ENCODE measurements around the gene TOR4A. TPM values are rescaled to one million over a fixed set of nuclear protein-coding genes. Genes with fewer than 3 reads are reported as not detected.

The TOR4A gene
- total and polyA plus RNA-seq, 10 of the 15 experiments (the other 5 are each of a cell fraction or from before 2014, with no cell fraction given) = 2.0 to 19.9 (median 3.7) TPM

GRCh38 chr9:137265496-137266161, 11.9 kb upstream of the TOR4A start:
- TF ChIP-seq POLR2A (IDR thresholded peaks at IDR 0.05; ENCODE audit: low read depth, low read length) (peak; percentile 44; the same call in 1 of the 2 replicates), SMC3 (IDR thresholded peaks at IDR 0.05; ENCODE audit: borderline replicate concordance, low read length) (no peak), SMAD5 (IDR thresholded peaks at IDR 0.05; ENCODE audit: low read depth) (no peak)
- in situ Hi-C loops (cut with MboI) = no loop called here
- Histone ChIP-seq H2AFZ (ENCODE audit: control insufficient read depth, low read depth, low read length) (no peak overlapping the region), H3K9ac (ENCODE audit: control insufficient read depth, insufficient read depth, low read length) (no peak overlapping the region), H3K27me3 (replicated peaks in 1 of 2; ENCODE audit: control insufficient read depth in 2 of 2, insufficient read depth in 2 of 2, low read length in 1 of 2) (no peaks in the 10 kb centered on the region), H3K27ac (ENCODE audit: control insufficient read depth, insufficient read depth) (no peak overlapping the region), H3K4me1 (ENCODE audit: control insufficient read depth, insufficient read depth, low read length) (peaks cover 17% of the 10 kb centered on the region), H3K4me3 (no peak overlapping the region), H4K20me1 (ENCODE audit: control insufficient read depth, insufficient read depth) (no peaks in the 10 kb centered on the region), H3K4me2 (ENCODE audit: control insufficient read depth, insufficient read depth) (no peak overlapping the region), H3K79me2 (ENCODE audit: control insufficient read depth, insufficient read depth, low read length) (0 out of 2 replicates have a peak, but pooled peaks cover 2% of the 10 kb centered on the region), H3K9me3 (replicated peaks; ENCODE audit: control insufficient read depth, insufficient read depth, low read length) (no peaks in the 10 kb centered on the region), H3K36me3 (ENCODE audit: control insufficient read depth in 2 of 2, insufficient read depth in 2 of 2, low read length in 1 of 2) (peaks cover 3 to 14% of the 10 kb centered on the region in 2 experiments; a peak in 3 of 4 replicates)
- CTCF ChIA-PET = interaction anchor here (0.7 to 1.8 kb wide), 2 partner anchors 9 to 25 kb away, joined by 4 to 5 read pairs; no protein-coding TSS in a partner anchor
- no peak for ATAC-seq
- RAD21 ChIA-PET (ENCODE audit: unreplicated experiment) = no interaction called here
- POLR2A ChIA-PET = no interaction called here
- SMC1A ChIA-PET (ENCODE audit: uncharacterized antibody, unreplicated experiment) = no interaction called here
- WGBS (ENCODE audit: insufficient coverage, insufficient replicate concordance, low lambda C conversion rate, missing lambda C conversion rate) = 96% methylated on average over 28 of the region's 29 CpGs
- no peak for DNase-seq (ENCODE audit: low read depth, low spot score)
- no TSS peak for BruUV-seq (replicated peaks)
- intact Hi-C loops (cut with micrococcal nuclease; ENCODE audit: unreplicated experiment) = no loop called here
- no peak for FAIRE-seq

GRCh38 chr9:137266162-137266527, 11.4 kb upstream of the TOR4A start:
- WGBS (ENCODE audit: insufficient coverage, insufficient replicate concordance, low lambda C conversion rate, missing lambda C conversion rate) = 89% methylated on average over 15 of the region's 15 CpGs
- Histone ChIP-seq H3K9me3 (replicated peaks; ENCODE audit: control insufficient read depth, insufficient read depth, low read length) (no peaks in the 10 kb centered on the region), H3K4me2 (ENCODE audit: control insufficient read depth, insufficient read depth) (no peak overlapping the region), H3K79me2 (ENCODE audit: control insufficient read depth, insufficient read depth, low read length) (0 out of 2 replicates have a peak, but pooled peaks cover 2% of the 10 kb centered on the region), H3K9ac (ENCODE audit: control insufficient read depth, insufficient read depth, low read length) (no peak overlapping the region), H2AFZ (ENCODE audit: control insufficient read depth, low read depth, low read length) (no peak overlapping the region), H3K36me3 (ENCODE audit: control insufficient read depth in 2 of 2, insufficient read depth in 2 of 2, low read length in 1 of 2) (peaks cover 6 to 16% of the 10 kb centered on the region in 2 experiments; a peak in 3 of 4 replicates), H3K4me1 (ENCODE audit: control insufficient read depth, insufficient read depth, low read length) (peaks cover 17% of the 10 kb centered on the region), H3K27ac (ENCODE audit: control insufficient read depth, insufficient read depth) (no peak overlapping the region), H3K4me3 (no peak overlapping the region), H4K20me1 (ENCODE audit: control insufficient read depth, insufficient read depth) (no peaks in the 10 kb centered on the region), H3K27me3 (replicated peaks in 1 of 2; ENCODE audit: control insufficient read depth in 2 of 2, insufficient read depth in 2 of 2, low read length in 1 of 2) (no peaks in the 10 kb centered on the region)
- FAIRE-seq (no peak), ATAC-seq (no peak), DNase-seq (ENCODE audit: low read depth, low spot score) (no peak)
- intact Hi-C loops (cut with micrococcal nuclease; ENCODE audit: unreplicated experiment) = no loop called here
- ChIA-PET SMC1A (ENCODE audit: uncharacterized antibody, unreplicated experiment) (no interaction called here), CTCF (interaction anchor here (0.7 kb wide), 1 partner anchor 25 kb away, joined by 4 read pairs; no protein-coding TSS in a partner anchor), POLR2A (interaction anchor here (2.4 kb wide), 1 partner anchor 10 kb away, joined by 13 read pairs; the partner anchor contains the start of gene NELFB), RAD21 (ENCODE audit: unreplicated experiment) (interaction anchor here (1.2 kb wide), 1 partner anchor 29 kb away, joined by 4 read pairs; no protein-coding TSS in a partner anchor)
- in situ Hi-C loops (cut with MboI) = no loop called here
- BruUV-seq (replicated peaks) = no TSS peak
- TF ChIP-seq EED (IDR thresholded peaks at IDR 0.05; ENCODE audit: low read depth) (no peak), USF1 (IDR thresholded peaks at IDR 0.05; ENCODE audit: borderline replicate concordance, extremely low read length, insufficient read depth, low read depth, low read length) (no peak), SP1 (IDR thresholded peaks at IDR 0.05; ENCODE audit: low read depth, low read length) (no peak), TBL1XR1 (IDR thresholded peaks at IDR 0.05; ENCODE audit: low read depth, low read length) (no peak), YBX1 (IDR thresholded peaks at IDR 0.05) (no peak), MEF2B (IDR thresholded peaks at IDR 0.05; ENCODE audit: partially characterized antibody, poor library complexity, severe bottlenecking) (no peak), REST (IDR thresholded peaks at IDR 0.05; ENCODE audit: low read depth, low read length) (no peak), POU2F2 (IDR thresholded peaks at IDR 0.05; ENCODE audit: borderline replicate concordance, low read depth, low read length) (no peak)
- TF ChIP-seq, protein P1, sequence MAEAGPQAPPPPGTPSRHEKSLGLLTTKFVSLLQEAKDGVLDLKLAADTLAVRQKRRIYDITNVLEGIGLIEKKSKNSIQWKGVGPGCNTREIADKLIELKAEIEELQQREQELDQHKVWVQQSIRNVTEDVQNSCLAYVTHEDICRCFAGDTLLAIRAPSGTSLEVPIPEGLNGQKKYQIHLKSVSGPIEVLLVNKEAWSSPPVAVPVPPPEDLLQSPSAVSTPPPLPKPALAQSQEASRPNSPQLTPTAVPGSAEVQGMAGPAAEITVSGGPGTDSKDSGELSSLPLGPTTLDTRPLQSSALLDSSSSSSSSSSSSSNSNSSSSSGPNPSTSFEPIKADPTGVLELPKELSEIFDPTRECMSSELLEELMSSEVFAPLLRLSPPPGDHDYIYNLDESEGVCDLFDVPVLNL (IDR thresholded peaks at IDR 0.05; ENCODE audit: low read depth, low read length) = no peak

All from GM12878 (cell line).